Nucleus accumbens (tissue), 56 donors: ENCODE data around the gene DMWD.
"Not testable (repeated sequence)": the region's sequence is repeated elsewhere in the genome, so short reads cannot be mapped to it uniquely, and the experiment has no call there.

Experiments used
- DNase-seq, 56 donors: peaks; one replicate each; lab custom pipeline; 2025; lab: John Stamatoyannopoulos, UW

DMWD gene

GRCh38 chr19:45757695-45758094 is 35.0 kb downstream of the DMWD start:
- DNase-seq = no peak

- no peak for DNase-seq
Measured at GRCh38 chr19:45754323-45754722, 38.3 kb downstream of the DMWD start.

- DNase-seq = no peak
Measured at GRCh38 chr19:45753548-45753947, 39.1 kb downstream of the DMWD start.

- DNase-seq = no peak
Measured at GRCh38 chr19:45752639-45753038, 40.0 kb downstream of the DMWD start.

- DNase-seq = not testable (repeated sequence)
Measured at GRCh38 chr19:45751483-45751882, 41.2 kb downstream of the DMWD start.

- no peak for DNase-seq
Measured at GRCh38 chr19:45747513-45747912, 45.1 kb downstream of the DMWD start.

- no peak for DNase-seq
Measured at GRCh38 chr19:45746866-45747265, 45.8 kb downstream of the DMWD start.

- DNase-seq = no peak
Measured at GRCh38 chr19:45745606-45746005, 47.0 kb downstream of the DMWD start.

GRCh38 chr19:45742969-45743368 is 49.7 kb downstream of the DMWD start:
- DNase-seq = no peak

GRCh38 chr19:45739498-45740439 is 52.9 kb downstream of the DMWD start:
- no peak for DNase-seq

- no peak for DNase-seq
Measured at GRCh38 chr19:45733160-45733810, 59.4 kb downstream of the DMWD start, which contains the start of gene MEIOSIN. Gene MEIOSIN, plus strand, starts transcription at chr19:45733439. Its CDS starts 1,938 bp downstream, at chr19:45735377.
